Measurements from ENCODE around the gene UBE2E3.

Gene UBE2E3

GRCh38 chr2:181004647-181005325 lies 24.4 kb downstream of the UBE2E3 start:
- H3K36me3 ChIP-seq (ENCODE audit: control insufficient read depth in 4 of 4, insufficient read depth in 4 of 4, low read length in 3 of 4): peaks cover 0 to 2% (median 0%) of the 10 kb centered on the region in 4 experiments
- WGBS (ENCODE audit: insufficient coverage): 93% methylated on average over 2 of the region's 5 CpGs
- no peaks in the 10 kb centered on the region for H3K9me3 ChIP-seq (ENCODE audit: control extremely low read depth in 1 of 5, control insufficient read depth in 4 of 5, insufficient read depth in 2 of 5, low read depth in 1 of 5, low read length in 4 of 5)
- POLR2A ChIA-PET: interaction anchor here (0.5 kb wide), 1 partner anchor 874 kb away, joined by 3 read pairs; no protein-coding TSS in a partner anchor
- H3K27me3 ChIP-seq (replicated peaks in 2 of 5; ENCODE audit: control insufficient read depth in 4 of 5, insufficient read depth in 5 of 5, low read length in 4 of 5): no peaks in the 10 kb centered on the region
- DNase-seq: peak in 2 of 3 donors; percentile 11 to 27
- H3K27ac ChIP-seq (ENCODE audit: insufficient read depth in 1 of 2, low read depth in 1 of 2, low read length in 2 of 2, poor library complexity in 1 of 2, severe bottlenecking in 2 of 2): no peak overlapping the region
- H3K4me3 ChIP-seq (ENCODE audit: control insufficient read depth in 1 of 7, extremely low read depth in 1 of 7, insufficient read depth in 4 of 7, low read depth in 2 of 7, low read length in 6 of 7): no peak overlapping the region
- CTCF ChIA-PET: interaction anchor here (0.9 to 1.2 kb wide), 4 partner anchors 12 to 33 kb away, joined by 3 to 6 read pairs (median 4); no protein-coding TSS in a partner anchor
- H3K4me1 ChIP-seq (ENCODE audit: control extremely low read depth in 1 of 4, control insufficient read depth in 4 of 4, insufficient read depth in 4 of 4, low read length in 3 of 4): no peaks in the 10 kb centered on the region

DNA sequence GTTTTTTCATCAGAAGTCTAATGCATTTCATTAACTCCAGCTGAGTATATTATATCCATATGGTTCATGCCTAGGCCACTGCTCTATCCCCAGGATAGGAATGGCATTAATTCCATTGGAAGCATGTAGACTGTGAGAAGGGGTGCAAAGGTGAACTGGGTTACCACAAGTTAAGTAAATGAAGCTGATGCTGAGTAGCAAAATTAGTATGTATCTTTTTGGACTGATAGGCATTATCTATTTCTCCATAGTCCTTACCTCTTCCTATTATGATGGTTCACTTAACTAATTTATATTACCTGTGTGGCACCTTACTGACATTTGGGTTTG lies 24.9 kb downstream of the UBE2E3 start:
- Histone ChIP-seq H3K4me3 (ENCODE audit: control insufficient read depth in 1 of 7, extremely low read depth in 1 of 7, insufficient read depth in 4 of 7, low read depth in 2 of 7, low read length in 6 of 7) (no peak overlapping the region), H3K36me3 (ENCODE audit: control insufficient read depth in 4 of 4, insufficient read depth in 4 of 4, low read length in 3 of 4) (no peaks in the 10 kb centered on the region), H3K27ac (ENCODE audit: insufficient read depth in 1 of 2, low read depth in 1 of 2, low read length in 2 of 2, poor library complexity in 1 of 2, severe bottlenecking in 2 of 2) (no peak overlapping the region), H3K27me3 (replicated peaks in 2 of 5; ENCODE audit: control insufficient read depth in 4 of 5, insufficient read depth in 5 of 5, low read length in 4 of 5) (no peaks in the 10 kb centered on the region), H3K4me1 (ENCODE audit: control extremely low read depth in 1 of 4, control insufficient read depth in 4 of 4, insufficient read depth in 4 of 4, low read length in 3 of 4) (no peaks in the 10 kb centered on the region), H3K9me3 (ENCODE audit: control extremely low read depth in 1 of 5, control insufficient read depth in 4 of 5, insufficient read depth in 2 of 5, low read depth in 1 of 5, low read length in 4 of 5) (no peaks in the 10 kb centered on the region)
- POLR2A ChIA-PET: interaction anchor here (0.5 to 0.6 kb wide), 2 partner anchors 12 to 874 kb away, joined by 3 to 7 read pairs; no protein-coding TSS in a partner anchor
- CTCF ChIA-PET: interaction anchor here (0.9 to 1.2 kb wide), 5 partner anchors 12 to 32 kb away, joined by 3 to 6 read pairs (median 3); no protein-coding TSS in a partner anchor
- no peak for DNase-seq

DNA sequence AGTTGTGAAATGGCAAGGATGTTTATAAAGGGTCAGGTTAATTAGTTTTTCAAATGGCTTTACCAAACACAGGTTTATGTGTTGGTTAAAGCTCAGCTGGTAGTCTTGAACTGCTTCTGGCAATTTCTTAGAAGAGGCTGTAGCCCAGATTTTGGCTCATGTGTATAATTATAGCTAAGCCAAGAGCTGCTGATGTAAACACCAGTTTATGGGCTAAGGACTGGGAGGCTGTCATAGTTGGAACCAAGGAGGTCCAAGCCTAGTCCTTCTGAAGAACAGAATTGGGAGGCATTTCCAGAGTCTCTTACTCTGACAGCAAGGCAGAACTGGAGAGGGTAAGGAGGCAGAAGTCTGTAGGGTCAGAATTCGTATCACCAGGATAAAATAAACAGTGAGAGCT lies 25.4 kb downstream of the UBE2E3 start:
- Histone ChIP-seq H3K4me1 (ENCODE audit: control extremely low read depth in 1 of 4, control insufficient read depth in 4 of 4, insufficient read depth in 4 of 4, low read length in 3 of 4) (no peaks in the 10 kb centered on the region), H3K4me3 (ENCODE audit: control insufficient read depth in 1 of 7, extremely low read depth in 1 of 7, insufficient read depth in 4 of 7, low read depth in 2 of 7, low read length in 6 of 7) (no peak overlapping the region), H3K27me3 (replicated peaks in 2 of 5; ENCODE audit: control insufficient read depth in 4 of 5, insufficient read depth in 5 of 5, low read length in 4 of 5) (no peaks in the 10 kb centered on the region), H3K27ac (ENCODE audit: insufficient read depth in 1 of 2, low read depth in 1 of 2, low read length in 2 of 2, poor library complexity in 1 of 2, severe bottlenecking in 2 of 2) (no peak overlapping the region), H3K36me3 (ENCODE audit: control insufficient read depth in 4 of 4, insufficient read depth in 4 of 4, low read length in 3 of 4) (no peaks in the 10 kb centered on the region), H3K9me3 (ENCODE audit: control extremely low read depth in 1 of 5, control insufficient read depth in 4 of 5, insufficient read depth in 2 of 5, low read depth in 1 of 5, low read length in 4 of 5) (no peaks in the 10 kb centered on the region)
- no peak for DNase-seq
- ChIA-PET POLR2A (interaction anchor here (0.6 kb wide), 1 partner anchor 12 kb away, joined by 7 read pairs; no protein-coding TSS in a partner anchor), CTCF (interaction anchor here (0.9 to 1.1 kb wide), 4 partner anchors 14 to 32 kb away, joined by 3 to 6 read pairs (median 3); no protein-coding TSS in a partner anchor)
- 100% methylated on average over 1 of the region's 1 CpG for WGBS (ENCODE audit: insufficient coverage)

GRCh38 chr2:181007086-181007837 lies 26.9 kb downstream of the UBE2E3 start:
- Histone ChIP-seq H3K9me3 (ENCODE audit: control extremely low read depth in 1 of 5, control insufficient read depth in 4 of 5, insufficient read depth in 2 of 5, low read depth in 1 of 5, low read length in 4 of 5) (no peaks in the 10 kb centered on the region), H3K4me3 (ENCODE audit: control insufficient read depth in 1 of 7, extremely low read depth in 1 of 7, insufficient read depth in 4 of 7, low read depth in 2 of 7, low read length in 6 of 7) (no peak overlapping the region), H3K4me1 (ENCODE audit: control extremely low read depth in 1 of 4, control insufficient read depth in 4 of 4, insufficient read depth in 4 of 4, low read length in 3 of 4) (no peaks in the 10 kb centered on the region), H3K27me3 (replicated peaks in 2 of 5; ENCODE audit: control insufficient read depth in 4 of 5, insufficient read depth in 5 of 5, low read length in 4 of 5) (no peaks in the 10 kb centered on the region), H3K27ac (ENCODE audit: insufficient read depth in 1 of 2, low read depth in 1 of 2, low read length in 2 of 2, poor library complexity in 1 of 2, severe bottlenecking in 2 of 2) (no peak overlapping the region), H3K36me3 (ENCODE audit: control insufficient read depth in 4 of 4, insufficient read depth in 4 of 4, low read length in 3 of 4) (no peaks in the 10 kb centered on the region)
- no CpG with 5 or more reads among the region's 4 CpGs for WGBS (ENCODE audit: insufficient coverage)
- POLR2A ChIA-PET: no interaction called here
- DNase-seq: no peak
- CTCF ChIA-PET: interaction anchor here (1.1 kb wide), 1 partner anchor 13 kb away, joined by 4 read pairs; no protein-coding TSS in a partner anchor

DNA sequence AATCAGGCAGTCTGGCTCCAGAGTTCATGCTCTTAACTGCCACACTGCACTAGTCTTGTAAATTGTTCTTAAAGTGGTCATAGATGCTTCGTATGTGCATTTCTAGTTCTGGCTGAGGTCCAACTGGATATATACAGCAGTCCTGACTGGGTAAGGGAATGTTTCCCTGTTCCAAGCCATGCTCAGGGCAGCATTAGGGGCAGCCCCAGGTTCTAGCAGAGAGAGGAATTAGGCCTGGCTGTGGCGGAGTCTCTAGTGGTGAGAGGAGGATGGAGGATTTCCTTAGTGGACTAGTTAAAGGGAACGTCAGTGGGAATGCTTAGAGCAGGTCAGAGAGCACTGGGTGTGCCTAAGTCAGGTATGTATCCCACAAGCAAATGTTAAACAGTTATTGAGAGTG lies 28.0 kb downstream of the UBE2E3 start:
- ChIA-PET CTCF (no interaction called here), POLR2A (no interaction called here)
- H3K27ac ChIP-seq (ENCODE audit: insufficient read depth in 1 of 2, low read depth in 1 of 2, low read length in 2 of 2, poor library complexity in 1 of 2, severe bottlenecking in 2 of 2): no peak overlapping the region
- DNase-seq: no peak
- no peaks in the 10 kb centered on the region for H3K9me3 ChIP-seq (ENCODE audit: control extremely low read depth in 1 of 5, control insufficient read depth in 4 of 5, insufficient read depth in 2 of 5, low read depth in 1 of 5, low read length in 4 of 5)
- H3K27me3 ChIP-seq (replicated peaks in 2 of 5; ENCODE audit: control insufficient read depth in 4 of 5, insufficient read depth in 5 of 5, low read length in 4 of 5): no peaks in the 10 kb centered on the region
- 96% methylated on average over 3 of the region's 3 CpGs for WGBS (ENCODE audit: insufficient coverage)
- H3K36me3 ChIP-seq (ENCODE audit: control insufficient read depth in 4 of 4, insufficient read depth in 4 of 4, low read length in 3 of 4): no peaks in the 10 kb centered on the region
- no peaks in the 10 kb centered on the region for H3K4me1 ChIP-seq (ENCODE audit: control extremely low read depth in 1 of 4, control insufficient read depth in 4 of 4, insufficient read depth in 4 of 4, low read length in 3 of 4)
- no peak overlapping the region for H3K4me3 ChIP-seq (ENCODE audit: control insufficient read depth in 1 of 7, extremely low read depth in 1 of 7, insufficient read depth in 4 of 7, low read depth in 2 of 7, low read length in 6 of 7)

DNA sequence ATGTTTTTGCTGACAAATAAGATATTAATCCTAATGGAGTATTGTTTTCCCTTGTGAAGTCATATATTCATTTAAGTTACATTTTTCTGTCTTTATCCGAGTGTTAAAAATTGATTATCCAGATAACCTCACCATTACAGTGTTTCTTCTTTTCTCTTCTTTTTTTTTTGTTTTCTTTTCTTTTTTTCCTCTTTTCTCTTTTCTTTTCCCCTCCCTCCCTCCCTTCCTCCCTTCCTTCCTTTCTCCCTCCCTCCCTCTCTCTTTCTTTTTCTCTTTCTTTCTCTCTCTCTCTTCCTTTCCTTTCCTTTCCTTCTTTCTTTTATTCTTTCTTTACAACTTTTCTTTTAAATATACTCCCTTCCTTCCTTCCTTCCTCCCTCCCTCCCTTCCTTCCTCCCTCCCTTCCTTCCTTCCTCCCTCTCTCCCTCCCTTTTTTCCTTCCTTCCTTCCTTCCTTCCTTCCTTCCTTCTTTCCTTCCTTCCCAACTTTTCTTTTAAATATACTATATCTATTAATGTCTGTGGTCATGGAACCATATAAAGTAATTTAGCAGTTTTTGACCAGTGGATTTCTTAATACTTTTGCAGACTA lies 40.9 kb downstream of the UBE2E3 start:
- WGBS (ENCODE audit: insufficient coverage): 100% methylated on average over 1 of the region's 1 CpG
- Histone ChIP-seq H3K27ac (ENCODE audit: insufficient read depth in 1 of 2, low read depth in 1 of 2, low read length in 2 of 2, poor library complexity in 1 of 2, severe bottlenecking in 2 of 2) (no peak overlapping the region), H3K4me3 (ENCODE audit: control insufficient read depth in 1 of 7, extremely low read depth in 1 of 7, insufficient read depth in 4 of 7, low read depth in 2 of 7, low read length in 6 of 7) (no peak overlapping the region), H3K36me3 (ENCODE audit: control insufficient read depth in 4 of 4, insufficient read depth in 4 of 4, low read length in 3 of 4) (peaks cover 0 to 2% (median 0%) of the 10 kb centered on the region in 4 experiments), H3K27me3 (replicated peaks in 2 of 5; ENCODE audit: control insufficient read depth in 4 of 5, insufficient read depth in 5 of 5, low read length in 4 of 5) (no peaks in the 10 kb centered on the region), H3K9me3 (ENCODE audit: control extremely low read depth in 1 of 5, control insufficient read depth in 4 of 5, insufficient read depth in 2 of 5, low read depth in 1 of 5, low read length in 4 of 5) (no peaks in the 10 kb centered on the region), H3K4me1 (ENCODE audit: control extremely low read depth in 1 of 4, control insufficient read depth in 4 of 4, insufficient read depth in 4 of 4, low read length in 3 of 4) (no peaks in the 10 kb centered on the region)
- ChIA-PET CTCF (interaction anchor here (1.1 kb wide), 1 partner anchor 18 kb away, joined by 3 read pairs; no protein-coding TSS in a partner anchor), POLR2A (no interaction called here)
- peak in 2 of 3 donors; percentile 9 to 11 for DNase-seq
